ENCODE measurements around the gene SCRN2. TPM values are rescaled to one million over a fixed set of nuclear protein-coding genes. Genes with fewer than 3 reads are reported as not detected.

SCRN2 gene
- total and polyA plus RNA-seq, 2 experiments from 2014 or later = 40.6 to 45.5 TPM

DNA sequence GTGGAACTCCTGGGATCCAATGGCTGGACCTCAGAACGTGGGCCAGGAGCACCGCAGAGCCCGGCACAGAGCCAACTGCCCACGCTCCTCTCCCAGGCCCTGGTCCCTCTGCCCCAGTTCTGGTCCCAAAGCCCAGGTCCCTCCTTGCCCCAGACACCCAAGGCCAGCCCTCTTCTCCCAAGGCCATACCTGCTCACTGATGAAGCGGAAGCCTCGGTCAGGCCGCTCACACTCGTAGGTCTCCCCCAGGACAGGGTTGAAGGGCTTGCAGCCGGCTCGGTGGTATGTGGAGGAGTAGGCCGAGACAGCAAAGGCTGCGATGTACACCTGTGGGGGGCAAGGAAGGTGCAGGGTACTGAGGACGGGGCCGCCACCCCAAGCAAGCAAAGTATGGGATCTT lies 28.0 kb downstream of the SCRN2 start:
- no peak overlapping the region for H3K27ac ChIP-seq (ENCODE audit: low read depth)
- H3K4me1 Mint-ChIP-seq = peaks cover 7% of the 10 kb centered on the region; the same call in 2 of the 3 replicates
- H3K9me2 ChIP-seq (ENCODE audit: insufficient read depth) = no peaks in the 10 kb centered on the region
- H3K4me2 ChIP-seq = no peak overlapping the region
- H3K9me3 Mint-ChIP-seq = no peaks in the 10 kb centered on the region; the same call in 2 of the 3 replicates
- H3K79me2 ChIP-seq (replicated peaks; ENCODE audit: insufficient read depth) = no peaks in the 10 kb centered on the region
- no peak overlapping the region for H3K4me3 Mint-ChIP-seq
- peaks cover 2% of the 10 kb centered on the region for H3K27me3 Mint-ChIP-seq (ENCODE audit: insufficient read depth, low read depth, poor library complexity)
- DNase-seq (ENCODE audit: low spot score) (no peak), ATAC-seq (no peak)
- no peak overlapping the region for H3K27ac Mint-ChIP-seq
- no peaks in the 10 kb centered on the region for H3K4me1 ChIP-seq (ENCODE audit: insufficient read depth)
- no peaks in the 10 kb centered on the region for H3F3A ChIP-seq (replicated peaks; ENCODE audit: low read depth)
- no peak overlapping the region for H2AFZ ChIP-seq
- H3K27me3 ChIP-seq (ENCODE audit: insufficient read depth) = no peaks in the 10 kb centered on the region
- TF ChIP-seq NANOG (IDR thresholded peaks at IDR 0.05; ENCODE audit: borderline replicate concordance) = no peak
- TF ChIP-seq EZH2 (IDR thresholded peaks at IDR 0.05; ENCODE audit: low read depth, unreplicated experiment) = no peak
- TF ChIP-seq, protein P1, sequence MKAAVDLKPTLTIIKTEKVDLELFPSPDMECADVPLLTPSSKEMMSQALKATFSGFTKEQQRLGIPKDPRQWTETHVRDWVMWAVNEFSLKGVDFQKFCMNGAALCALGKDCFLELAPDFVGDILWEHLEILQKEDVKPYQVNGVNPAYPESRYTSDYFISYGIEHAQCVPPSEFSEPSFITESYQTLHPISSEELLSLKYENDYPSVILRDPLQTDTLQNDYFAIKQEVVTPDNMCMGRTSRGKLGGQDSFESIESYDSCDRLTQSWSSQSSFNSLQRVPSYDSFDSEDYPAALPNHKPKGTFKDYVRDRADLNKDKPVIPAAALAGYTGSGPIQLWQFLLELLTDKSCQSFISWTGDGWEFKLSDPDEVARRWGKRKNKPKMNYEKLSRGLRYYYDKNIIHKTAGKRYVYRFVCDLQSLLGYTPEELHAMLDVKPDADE (IDR thresholded peaks at IDR 0.05) = no peak
- no peak for TF ChIP-seq ZNF114 (CRISPR knock-in tag; IDR thresholded peaks at IDR 0.05)
- TF ChIP-seq, protein P2, sequence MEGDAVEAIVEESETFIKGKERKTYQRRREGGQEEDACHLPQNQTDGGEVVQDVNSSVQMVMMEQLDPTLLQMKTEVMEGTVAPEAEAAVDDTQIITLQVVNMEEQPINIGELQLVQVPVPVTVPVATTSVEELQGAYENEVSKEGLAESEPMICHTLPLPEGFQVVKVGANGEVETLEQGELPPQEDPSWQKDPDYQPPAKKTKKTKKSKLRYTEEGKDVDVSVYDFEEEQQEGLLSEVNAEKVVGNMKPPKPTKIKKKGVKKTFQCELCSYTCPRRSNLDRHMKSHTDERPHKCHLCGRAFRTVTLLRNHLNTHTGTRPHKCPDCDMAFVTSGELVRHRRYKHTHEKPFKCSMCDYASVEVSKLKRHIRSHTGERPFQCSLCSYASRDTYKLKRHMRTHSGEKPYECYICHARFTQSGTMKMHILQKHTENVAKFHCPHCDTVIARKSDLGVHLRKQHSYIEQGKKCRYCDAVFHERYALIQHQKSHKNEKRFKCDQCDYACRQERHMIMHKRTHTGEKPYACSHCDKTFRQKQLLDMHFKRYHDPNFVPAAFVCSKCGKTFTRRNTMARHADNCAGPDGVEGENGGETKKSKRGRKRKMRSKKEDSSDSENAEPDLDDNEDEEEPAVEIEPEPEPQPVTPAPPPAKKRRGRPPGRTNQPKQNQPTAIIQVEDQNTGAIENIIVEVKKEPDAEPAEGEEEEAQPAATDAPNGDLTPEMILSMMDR (conservative IDR thresholded peaks at IDR 0.05; ENCODE audit: low read depth in 2 of 2) = no peak
- TF ChIP-seq EZH2phosphoT487 (IDR thresholded peaks at IDR 0.05; ENCODE audit: unreplicated experiment) = no peak
- TF ChIP-seq, protein P3, sequence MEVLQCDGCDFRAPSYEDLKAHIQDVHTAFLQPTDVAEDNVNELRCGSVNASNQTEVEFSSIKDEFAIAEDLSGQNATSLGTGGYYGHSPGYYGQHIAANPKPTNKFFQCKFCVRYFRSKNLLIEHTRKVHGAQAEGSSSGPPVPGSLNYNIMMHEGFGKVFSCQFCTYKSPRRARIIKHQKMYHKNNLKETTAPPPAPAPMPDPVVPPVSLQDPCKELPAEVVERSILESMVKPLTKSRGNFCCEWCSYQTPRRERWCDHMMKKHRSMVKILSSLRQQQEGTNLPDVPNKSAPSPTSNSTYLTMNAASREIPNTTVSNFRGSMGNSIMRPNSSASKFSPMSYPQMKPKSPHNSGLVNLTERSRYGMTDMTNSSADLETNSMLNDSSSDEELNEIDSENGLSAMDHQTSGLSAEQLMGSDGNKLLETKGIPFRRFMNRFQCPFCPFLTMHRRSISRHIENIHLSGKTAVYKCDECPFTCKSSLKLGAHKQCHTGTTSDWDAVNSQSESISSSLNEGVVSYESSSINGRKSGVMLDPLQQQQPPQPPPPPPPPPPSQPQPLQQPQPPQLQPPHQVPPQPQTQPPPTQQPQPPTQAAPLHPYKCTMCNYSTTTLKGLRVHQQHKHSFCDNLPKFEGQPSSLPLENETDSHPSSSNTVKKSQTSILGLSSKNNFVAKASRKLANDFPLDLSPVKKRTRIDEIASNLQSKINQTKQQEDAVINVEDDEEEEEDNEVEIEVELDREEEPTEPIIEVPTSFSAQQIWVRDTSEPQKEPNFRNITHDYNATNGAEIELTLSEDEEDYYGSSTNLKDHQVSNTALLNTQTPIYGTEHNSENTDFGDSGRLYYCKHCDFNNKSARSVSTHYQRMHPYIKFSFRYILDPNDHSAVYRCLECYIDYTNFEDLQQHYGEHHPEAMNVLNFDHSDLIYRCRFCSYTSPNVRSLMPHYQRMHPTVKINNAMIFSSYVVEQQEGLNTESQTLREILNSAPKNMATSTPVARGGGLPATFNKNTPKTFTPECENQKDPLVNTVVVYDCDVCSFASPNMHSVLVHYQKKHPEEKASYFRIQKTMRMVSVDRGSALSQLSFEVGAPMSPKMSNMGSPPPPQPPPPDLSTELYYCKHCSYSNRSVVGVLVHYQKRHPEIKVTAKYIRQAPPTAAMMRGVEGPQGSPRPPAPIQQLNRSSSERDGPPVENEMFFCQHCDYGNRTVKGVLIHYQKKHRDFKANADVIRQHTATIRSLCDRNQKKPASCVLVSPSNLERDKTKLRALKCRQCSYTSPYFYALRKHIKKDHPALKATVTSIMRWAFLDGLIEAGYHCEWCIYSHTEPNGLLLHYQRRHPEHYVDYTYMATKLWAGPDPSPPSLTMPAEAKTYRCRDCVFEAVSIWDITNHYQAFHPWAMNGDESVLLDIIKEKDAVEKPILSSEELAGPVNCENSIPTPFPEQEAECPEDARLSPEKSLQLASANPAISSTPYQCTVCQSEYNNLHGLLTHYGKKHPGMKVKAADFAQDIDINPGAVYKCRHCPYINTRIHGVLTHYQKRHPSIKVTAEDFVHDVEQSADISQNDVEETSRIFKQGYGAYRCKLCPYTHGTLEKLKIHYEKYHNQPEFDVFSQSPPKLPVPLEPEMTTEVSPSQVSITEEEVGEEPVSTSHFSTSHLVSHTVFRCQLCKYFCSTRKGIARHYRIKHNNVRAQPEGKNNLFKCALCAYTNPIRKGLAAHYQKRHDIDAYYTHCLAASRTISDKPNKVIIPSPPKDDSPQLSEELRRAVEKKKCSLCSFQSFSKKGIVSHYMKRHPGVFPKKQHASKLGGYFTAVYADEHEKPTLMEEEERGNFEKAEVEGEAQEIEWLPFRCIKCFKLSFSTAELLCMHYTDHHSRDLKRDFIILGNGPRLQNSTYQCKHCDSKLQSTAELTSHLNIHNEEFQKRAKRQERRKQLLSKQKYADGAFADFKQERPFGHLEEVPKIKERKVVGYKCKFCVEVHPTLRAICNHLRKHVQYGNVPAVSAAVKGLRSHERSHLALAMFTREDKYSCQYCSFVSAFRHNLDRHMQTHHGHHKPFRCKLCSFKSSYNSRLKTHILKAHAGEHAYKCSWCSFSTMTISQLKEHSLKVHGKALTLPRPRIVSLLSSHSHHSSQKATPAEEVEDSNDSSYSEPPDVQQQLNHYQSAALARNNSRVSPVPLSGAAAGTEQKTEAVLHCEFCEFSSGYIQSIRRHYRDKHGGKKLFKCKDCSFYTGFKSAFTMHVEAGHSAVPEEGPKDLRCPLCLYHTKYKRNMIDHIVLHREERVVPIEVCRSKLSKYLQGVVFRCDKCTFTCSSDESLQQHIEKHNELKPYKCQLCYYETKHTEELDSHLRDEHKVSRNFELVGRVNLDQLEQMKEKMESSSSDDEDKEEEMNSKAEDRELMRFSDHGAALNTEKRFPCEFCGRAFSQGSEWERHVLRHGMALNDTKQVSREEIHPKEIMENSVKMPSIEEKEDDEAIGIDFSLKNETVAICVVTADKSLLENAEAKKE (CRISPR knock-in tag; IDR thresholded peaks at IDR 0.05) = no peak
- no peak for TF ChIP-seq STAT1 (IDR thresholded peaks at IDR 0.05; ENCODE audit: unreplicated experiment)
- no peak for TF ChIP-seq ZNF331 (CRISPR knock-in tag; IDR thresholded peaks at IDR 0.05; ENCODE audit: low read depth)
- TF ChIP-seq CREB1 (CRISPR knock-in tag; IDR thresholded peaks at IDR 0.05; ENCODE audit: low read depth) = no peak
- TF ChIP-seq REST (IDR thresholded peaks at IDR 0.05; ENCODE audit: unreplicated experiment) = no peak
- no peak for TF ChIP-seq POLR2AphosphoS5 (IDR thresholded peaks at IDR 0.05; ENCODE audit: low read depth)
- TF ChIP-seq JUNB (IDR thresholded peaks at IDR 0.05; ENCODE audit: unreplicated experiment) = no peak
- no peaks in the 10 kb centered on the region for H4K20me1 ChIP-seq (replicated peaks; ENCODE audit: insufficient read depth)
- no peak overlapping the region for H3K4me3 ChIP-seq
- H3K36me3 Mint-ChIP-seq (ENCODE audit: low read depth) = peaks cover 7% of the 10 kb centered on the region; the same call in 1 of the 3 replicates
- H3K36me3 ChIP-seq (ENCODE audit: insufficient read depth) = no peaks in the 10 kb centered on the region
